Neural progenitor cell (in vitro differentiated cells): ENCODE measurements around the gene CTRL.

Source experiments
- EZH2 ChIP-seq: fragments of 200-600 bp; sonication (generic); IDR thresholded peaks from 2 replicates; pipeline ENCODE4 v1.6.1; 2017; ENCODE audit warnings: antibody characterized with exemption, mild to moderate bottlenecking, moderate library complexity
- TF ChIP-seq, protein P1 (sequence below): fragments of 200-600 bp; sonication (generic); IDR thresholded peaks from 2 replicates; pipeline ENCODE4 v1.5.1; 2017; ENCODE audit warnings: antibody characterized with exemption, mild to moderate bottlenecking

DNA sequence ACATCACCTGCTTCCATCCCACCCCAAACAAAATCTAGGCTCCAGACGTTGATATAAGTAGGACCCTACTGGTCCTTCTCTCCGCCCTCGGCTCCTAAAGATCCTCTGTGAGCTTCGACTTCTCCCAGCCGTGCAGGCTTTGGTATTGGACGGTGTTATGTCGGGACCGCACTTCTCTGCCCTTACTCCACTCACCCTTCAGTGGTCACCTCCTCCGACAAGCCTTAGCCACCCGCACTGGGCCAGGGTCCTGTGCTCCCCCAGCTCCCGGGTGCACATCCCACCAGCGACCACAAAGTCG, 3.4 kb upstream of the CTRL start:
- TF ChIP-seq, protein P1, sequence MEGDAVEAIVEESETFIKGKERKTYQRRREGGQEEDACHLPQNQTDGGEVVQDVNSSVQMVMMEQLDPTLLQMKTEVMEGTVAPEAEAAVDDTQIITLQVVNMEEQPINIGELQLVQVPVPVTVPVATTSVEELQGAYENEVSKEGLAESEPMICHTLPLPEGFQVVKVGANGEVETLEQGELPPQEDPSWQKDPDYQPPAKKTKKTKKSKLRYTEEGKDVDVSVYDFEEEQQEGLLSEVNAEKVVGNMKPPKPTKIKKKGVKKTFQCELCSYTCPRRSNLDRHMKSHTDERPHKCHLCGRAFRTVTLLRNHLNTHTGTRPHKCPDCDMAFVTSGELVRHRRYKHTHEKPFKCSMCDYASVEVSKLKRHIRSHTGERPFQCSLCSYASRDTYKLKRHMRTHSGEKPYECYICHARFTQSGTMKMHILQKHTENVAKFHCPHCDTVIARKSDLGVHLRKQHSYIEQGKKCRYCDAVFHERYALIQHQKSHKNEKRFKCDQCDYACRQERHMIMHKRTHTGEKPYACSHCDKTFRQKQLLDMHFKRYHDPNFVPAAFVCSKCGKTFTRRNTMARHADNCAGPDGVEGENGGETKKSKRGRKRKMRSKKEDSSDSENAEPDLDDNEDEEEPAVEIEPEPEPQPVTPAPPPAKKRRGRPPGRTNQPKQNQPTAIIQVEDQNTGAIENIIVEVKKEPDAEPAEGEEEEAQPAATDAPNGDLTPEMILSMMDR, result no peak
- TF ChIP-seq EZH2, result no peak
